Heart left ventricle (tissue), 16 donors: ENCODE data around the gene MYO1B. TPM values are rescaled to one million over a fixed set of nuclear protein-coding genes. Genes with fewer than 3 reads are reported as not detected.

Source experiments
- ATAC-seq, 4 donors: fragments of 200-7000 bp; cut with Tn5 transposase; one replicate each; pipeline ENCODE4 v1.9.1; 2020 to 2022; ENCODE audit warnings: moderate library complexity in 4 of 4, mild to moderate bottlenecking in 3 of 4, moderate number of reproducible peaks in 1 of 4
- DNase-seq, 5 donors: peaks; one replicate each; pipeline ENCODE4 v3.0.0-alpha.2; 2020
- H3K27ac ChIP-seq, 12 donors: fragments of 200-600 bp; sonication (generic) in 4 of 12; one replicate each; pipeline versions ENCODE4 v1.5.0 to v1.8.0; 2016 to 2022; ENCODE audit warnings: mild to moderate bottlenecking in 2 of 12
- H3K27me3 ChIP-seq, 9 donors: fragments of 200-600 bp; sonication (generic) in 2 of 9; one replicate each; pipeline versions ENCODE4 v1.5.1 to v1.8.0; 2016 to 2022; ENCODE audit warnings: mild to moderate bottlenecking in 3 of 9
- H3K36me3 ChIP-seq, 9 donors: fragments of 200-600 bp; sonication (generic) in 2 of 9; one replicate each; pipeline versions ENCODE4 v1.5.0 to v1.8.0; 2018 to 2022; ENCODE audit warnings: mild to moderate bottlenecking in 2 of 9
- H3K4me1 ChIP-seq, 12 donors: fragments of 200-600 bp; sonication (generic) in 4 of 12; one replicate each; pipeline versions ENCODE4 v1.5.0 to v1.8.0; 2016 to 2022; ENCODE audit warnings: mild to moderate bottlenecking in 3 of 12
- H3K4me3 ChIP-seq, 12 donors: fragments of 200-600 bp; sonication (generic) in 4 of 12; one replicate each; pipeline versions ENCODE4 v1.5.0 to v1.8.0; 2017 to 2022; ENCODE audit warnings: mild to moderate bottlenecking in 9 of 12, moderate library complexity in 4 of 12
- H3K9me3 ChIP-seq, 12 donors: fragments of 200-600 bp; sonication (generic) in 4 of 12; one replicate each; pipeline versions ENCODE4 v1.5.0 to v1.8.0; 2016 to 2022; ENCODE audit warnings: mild to moderate bottlenecking in 1 of 12
- CTCF ChIP-seq, 12 donors: fragments of 200-600 bp; sonication (generic) in 4 of 12; IDR thresholded peaks; one replicate each; pipeline versions ENCODE4 v1.5.0 to v1.8.0; 2018 to 2022; ENCODE audit warnings: antibody characterized with exemption in 12 of 12, mild to moderate bottlenecking in 5 of 12
- POLR2A ChIP-seq, 2 donors: fragments of 450-650 bp; IDR thresholded peaks; one replicate each; pipeline ENCODE4 v1.6.1; 2017; ENCODE audit warnings: antibody characterized with exemption in 2 of 2, mild to moderate bottlenecking in 2 of 2, moderate library complexity in 2 of 2
- WGBS, 4 donors: extraction: QIAGEN DNeasy Blood & Tissue Kit in 2 of 4; methylation state at CpG; one replicate each; pipeline versions ENCODE4 v1.1.5 to v1.1.7; 2013 to 2018; 5-methylcytosine and 5-hydroxymethylcytosine counted together
- intact Hi-C, 10 donors: fragments of 100-400 bp; cut with DNase I; formaldehyde crosslinking; loops; one replicate each; pipeline versions ENCODE4 v1.11.1 to v1.14.2; 2022
- polyA plus RNA-seq, 2 donors: library from polyadenylated mRNA; stranded (reverse); fragments of 200-250 nt; gene quantifications; one replicate each; pipeline ENCODE4 v1.2.3, GENCODE V29; 2013
- total RNA-seq, 9 donors: library from RNA; depleted of rRNA in 2 of 9; stranded (reverse); fragments of >200 nt in 2 of 9; fragmentation: NEBNext Ultra II Directional in 3 of 9; extraction: Animal tissue kit (Norgen Biotek cat#: 25700) in 3 of 9; gene quantifications; one replicate each; pipeline versions ENCODE4 v1.1.0 to v1.2.4, GENCODE V29; 2016 to 2023
- donor health status: ischemic (EF 13 %, LVEDD 7.1; RV severe dilation, severe dysfunction).
- donor health status: healthy with polysubstance abuse.
- donor health status: DM: no; HTN: yes; CAD: no.
- donor health status: DM: no; HTN: no; CAD: no.
- donor health status: ischemic (EF 25% LVEDD 6.9; RV normal size, moderate dysfunction).
- donor health status: ischemic (EF 25% LVEDD 5.7; RV mildly dilated, moderate dysfunction).
- donor health status: healthy.
- donor health status: DM: yes; HTN: yes; CAD: no.
- donor health status: ischemic (EF 35%, LVEDD 5.7; RV mildly dilated, moderate dysfunction).
- donor health status: nonischemic (EF 11% LVEDD 7.7; RV severe dilation, severe dysfunction).
- donor health status: DM: yes; HTN: yes; CAD: no.
- donor health status: PGD.
- donor health status: ischemic (EF 29% LVEDD 5.4; RV normal size, mild dysfunction).
- donor health status: nonischemic (EF 23%, LVEDD 6.1; RV moderate dilation, normal function).

MYO1B gene
- total and polyA plus RNA-seq, 11 donors = 7.8 to 47.3 (median 15.8) TPM

DNA sequence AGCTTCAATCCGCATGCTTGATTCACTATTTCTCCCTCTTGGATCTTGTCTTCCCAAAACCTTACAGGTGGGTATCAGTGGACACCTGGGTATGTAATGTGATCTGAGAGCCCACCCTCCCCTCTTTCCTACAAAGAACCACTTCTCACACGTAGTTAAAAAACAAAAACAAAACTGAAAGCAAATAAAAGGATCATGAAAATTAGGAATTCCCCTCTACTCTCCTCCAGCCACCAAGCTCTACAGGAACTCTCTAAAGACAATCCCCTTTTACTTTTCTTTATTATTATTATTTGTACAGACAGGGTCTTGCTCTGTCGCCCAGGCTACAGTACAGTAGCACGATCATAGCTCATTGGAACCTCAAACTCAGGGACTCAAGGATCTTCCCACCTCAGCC is 40.8 kb upstream of the MYO1B start:
- WGBS, 4 donors = 78 to 86% (median 84%) methylated on average over 4 of the region's 4 CpGs

DNA sequence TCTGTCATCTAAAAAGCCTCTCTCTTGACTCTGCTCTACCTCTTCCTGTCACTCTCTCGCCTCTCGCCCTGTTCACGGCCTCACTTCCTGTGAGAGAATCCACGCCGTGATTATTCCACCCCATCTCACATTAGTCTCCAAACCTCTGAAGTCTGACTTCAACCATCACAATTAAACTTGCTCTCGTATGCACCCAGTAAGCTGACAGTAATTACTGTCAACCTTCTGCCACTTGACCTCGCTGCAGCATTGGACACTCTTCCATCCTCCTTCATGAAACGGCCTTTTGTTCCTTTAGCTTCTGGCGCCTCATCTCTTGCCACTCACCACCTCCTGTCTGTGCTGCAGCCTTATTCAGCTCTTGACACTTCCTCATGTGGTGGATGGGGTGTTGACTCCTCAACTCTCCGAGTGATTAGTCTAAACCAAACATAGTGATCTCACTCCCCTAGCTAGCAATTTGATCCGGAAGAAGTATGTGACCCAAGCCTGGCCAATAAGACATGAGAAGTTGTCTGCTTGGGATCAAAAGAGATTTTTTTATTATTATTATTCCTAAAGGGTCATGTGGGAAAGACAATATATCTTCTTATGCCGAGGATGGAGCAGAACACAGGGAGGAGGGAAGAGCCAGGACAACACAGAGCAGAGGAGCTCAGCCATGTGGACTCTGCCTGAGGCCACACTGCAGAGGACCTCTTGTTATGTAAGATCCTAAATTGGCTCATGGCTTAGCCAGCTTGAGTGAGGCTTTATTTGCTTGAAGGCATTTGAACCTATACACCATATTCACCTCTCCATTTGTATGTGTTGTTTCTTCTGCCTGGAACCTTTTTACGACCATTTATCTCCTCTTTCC is 38.4 kb upstream of the MYO1B start:
- intact Hi-C loops = loop anchor here in 1 of 10 donors (5.0 kb wide), 1 partner anchor 35 kb away; no protein-coding TSS in a partner anchor
- ATAC-seq = peak in 1 of 4 donors; percentile 19

More for the DNA sequence above, 40.8 kb upstream of the MYO1B start:
- Histone ChIP-seq H3K4me1 (peaks cover 0 to 35% (median 0%) of the 10 kb centered on the region in 12 donors), H3K4me3 (peak overlapping the region in 1 of 12 donors; percentile 37), H3K9me3 (peaks cover 0 to 9% (median 0%) of the 10 kb centered on the region in 12 donors), H3K36me3 (no peaks in the 10 kb centered on the region), H3K27me3 (no peaks in the 10 kb centered on the region), H3K27ac (peak overlapping the region in 1 of 12 donors; percentile 73)
- TF ChIP-seq CTCF (IDR thresholded peaks at IDR 0.05) = no peak
- no peak for TF ChIP-seq POLR2A (IDR thresholded peaks at IDR 0.05)
- intact Hi-C loops = no loop called here
- DNase-seq = no peak
- no peak for ATAC-seq

GRCh38 chr2:191209340-191209739 is 35.9 kb upstream of the MYO1B start:
- no peak for TF ChIP-seq POLR2A (IDR thresholded peaks at IDR 0.05)
- TF ChIP-seq CTCF (IDR thresholded peaks at IDR 0.05) = no peak
- Histone ChIP-seq H3K4me1 (peaks cover 0 to 8% (median 0%) of the 10 kb centered on the region in 12 donors), H3K27ac (no peak overlapping the region), H3K9me3 (peaks cover 0 to 29% (median 8%) of the 10 kb centered on the region in 12 donors), H3K36me3 (no peaks in the 10 kb centered on the region), H3K4me3 (no peak overlapping the region), H3K27me3 (no peaks in the 10 kb centered on the region)
- 68 to 87% (median 82%) methylated on average over 1 of the region's 1 CpG for WGBS, 4 donors
- no peak for ATAC-seq
- intact Hi-C loops = loop anchor here in 1 of 10 donors (5.0 kb wide), 1 partner anchor 37 kb away; no protein-coding TSS in a partner anchor
- DNase-seq = no peak

More for the DNA sequence above, 38.4 kb upstream of the MYO1B start:
- Histone ChIP-seq H3K36me3 (no peaks in the 10 kb centered on the region), H3K9me3 (peaks cover 0 to 28% (median 4%) of the 10 kb centered on the region in 12 donors), H3K4me1 (peaks cover 0 to 29% (median 0%) of the 10 kb centered on the region in 12 donors), H3K27ac (peak overlapping the region in 1 of 12 donors; percentile 76), H3K27me3 (no peaks in the 10 kb centered on the region), H3K4me3 (peak overlapping the region in 1 of 12 donors; percentile 45)
- DNase-seq = no peak
- no peak for TF ChIP-seq CTCF (IDR thresholded peaks at IDR 0.05)
- TF ChIP-seq POLR2A (IDR thresholded peaks at IDR 0.05) = no peak
- WGBS, 4 donors = 65 to 75% (median 72%) methylated on average over 13 of the region's 13 CpGs

DNA sequence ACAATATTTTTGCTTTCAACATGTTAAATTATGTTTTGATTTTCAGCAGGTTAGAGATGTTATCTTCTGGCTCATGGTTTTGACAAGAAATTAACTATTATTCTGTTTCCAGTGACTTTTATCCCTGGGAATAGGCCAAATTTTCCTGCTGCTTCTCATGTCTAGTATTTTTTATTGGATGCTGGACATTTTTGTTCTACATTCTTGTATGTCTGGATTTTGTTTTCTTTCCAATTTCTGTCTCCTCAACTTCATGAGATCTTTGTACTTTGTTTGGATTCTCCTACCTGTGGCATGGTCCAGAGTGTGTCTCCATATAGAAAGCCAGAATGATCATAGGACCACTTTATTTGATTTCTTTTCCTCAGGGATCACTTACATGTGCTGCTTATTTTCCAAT is 33.1 kb upstream of the MYO1B start:
- intact Hi-C loops = no loop called here
- H3K27me3 ChIP-seq = no peaks in the 10 kb centered on the region
- H3K9me3 ChIP-seq = peaks cover 0 to 29% (median 8%) of the 10 kb centered on the region in 12 donors
- no peak for ATAC-seq
- H3K36me3 ChIP-seq = no peaks in the 10 kb centered on the region
- no peak overlapping the region for H3K4me3 ChIP-seq
- H3K4me1 ChIP-seq = no peaks in the 10 kb centered on the region
- no peak overlapping the region for H3K27ac ChIP-seq
- TF ChIP-seq POLR2A (IDR thresholded peaks at IDR 0.05) = no peak
- TF ChIP-seq CTCF (IDR thresholded peaks at IDR 0.05) = no peak
- DNase-seq = no peak
